ENCODE data around the gene PET117. TPM values are rescaled to one million over a fixed set of nuclear protein-coding genes. Genes with fewer than 3 reads are reported as not detected.

Gene PET117
- polyA plus RNA-seq, 1 of the 3 experiments (the other 2 are of a cell fraction) = 13.5 TPM

DNA sequence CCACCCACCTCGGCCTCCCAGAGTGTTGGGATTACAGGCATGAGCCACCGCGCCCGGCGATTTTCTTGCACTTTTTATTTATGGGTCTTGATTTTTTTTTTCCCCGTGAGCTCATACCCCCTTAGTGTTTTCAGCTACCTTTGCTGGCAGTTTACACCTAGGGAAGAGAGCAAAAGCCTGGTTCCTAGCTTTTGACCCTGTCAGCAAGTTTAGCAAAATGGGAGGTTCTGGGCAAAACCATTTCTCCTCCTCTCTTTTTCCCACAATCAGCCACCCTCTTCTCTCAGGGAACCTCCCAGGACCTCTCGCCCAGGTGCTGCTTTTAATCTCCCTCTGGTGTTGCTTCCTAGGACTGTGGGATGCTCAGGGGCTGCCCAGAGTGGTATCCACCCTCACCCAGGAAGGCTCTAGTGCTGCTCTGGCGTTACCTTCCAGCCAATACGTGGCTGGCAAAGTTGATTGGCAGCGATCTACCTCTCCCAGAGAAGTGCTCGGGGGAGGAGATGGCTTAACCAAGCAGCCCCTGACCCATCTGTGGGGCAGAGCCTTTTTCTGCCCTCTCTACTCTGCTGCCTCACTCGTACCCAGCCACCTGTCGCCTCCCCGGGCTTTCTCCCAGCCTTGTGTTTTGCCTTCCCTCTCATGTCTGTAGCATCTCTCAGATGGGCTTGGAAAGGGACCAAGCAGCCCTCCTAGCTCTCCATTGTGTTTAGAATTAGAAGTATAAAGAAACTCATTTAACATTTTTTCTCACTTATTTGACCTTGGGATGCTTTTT is 37.4 kb downstream of the PET117 start:
- POLR2A ChIA-PET = no interaction called here
- CTCF ChIA-PET = no interaction called here

DNA sequence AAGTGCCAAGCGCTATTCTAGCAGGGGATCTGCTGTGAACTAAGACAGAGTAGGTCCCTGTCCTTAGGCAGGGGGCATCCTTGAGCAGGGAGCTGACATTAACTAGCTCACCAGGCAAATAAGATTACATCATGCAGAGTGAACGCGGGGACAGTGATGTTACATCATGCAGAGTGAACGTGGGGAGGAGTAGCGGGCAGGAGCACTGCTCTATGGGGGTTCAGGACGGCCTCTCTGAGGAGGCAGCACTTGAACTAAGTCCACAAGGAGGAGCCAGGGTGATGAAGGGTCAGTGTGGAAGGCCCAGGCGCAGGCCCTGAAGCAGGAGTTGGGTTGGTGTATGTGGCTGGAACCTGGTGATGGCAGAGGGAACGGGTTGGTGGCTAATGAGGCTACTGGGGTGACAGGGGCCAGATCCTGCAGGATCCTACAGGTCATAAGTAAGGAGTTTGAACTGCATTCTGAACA is 38.7 kb downstream of the PET117 start:
- no peak overlapping the region for H3K4me3 ChIP-seq (ENCODE audit: low read depth in 2 of 2, low read length in 1 of 2)
- no peaks in the 10 kb centered on the region for H3K9me3 ChIP-seq
- no peaks in the 10 kb centered on the region for H3K9me2 ChIP-seq
- no peak overlapping the region for H2AFZ ChIP-seq (ENCODE audit: low read depth)
- H3K4me1 ChIP-seq (ENCODE audit: control insufficient read depth in 1 of 2, insufficient read depth in 2 of 2, low read depth in 1 of 2, low read length in 1 of 2) = no peaks in the 10 kb centered on the region
- no peak for DNase-seq
- no peak overlapping the region for H3K9ac ChIP-seq
- TF ChIP-seq ELF1 (IDR thresholded peaks at IDR 0.05) = no peak
- no peak for TF ChIP-seq EZH2phosphoT487 (IDR thresholded peaks at IDR 0.05; ENCODE audit: borderline replicate concordance, low read depth)
- TF ChIP-seq YY1 (IDR thresholded peaks at IDR 0.05; ENCODE audit: low read depth) = no peak
- no peak for TF ChIP-seq RCOR1 (IDR thresholded peaks at IDR 0.05; ENCODE audit: low read length)
- TF ChIP-seq, protein P1, sequence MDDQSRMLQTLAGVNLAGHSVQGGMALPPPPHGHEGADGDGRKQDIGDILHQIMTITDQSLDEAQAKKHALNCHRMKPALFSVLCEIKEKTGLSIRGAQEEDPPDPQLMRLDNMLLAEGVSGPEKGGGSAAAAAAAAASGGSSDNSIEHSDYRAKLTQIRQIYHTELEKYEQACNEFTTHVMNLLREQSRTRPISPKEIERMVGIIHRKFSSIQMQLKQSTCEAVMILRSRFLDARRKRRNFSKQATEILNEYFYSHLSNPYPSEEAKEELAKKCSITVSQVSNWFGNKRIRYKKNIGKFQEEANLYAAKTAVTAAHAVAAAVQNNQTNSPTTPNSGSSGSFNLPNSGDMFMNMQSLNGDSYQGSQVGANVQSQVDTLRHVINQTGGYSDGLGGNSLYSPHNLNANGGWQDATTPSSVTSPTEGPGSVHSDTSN (IDR thresholded peaks at IDR 0.05) = no peak
- TF ChIP-seq NFIC (IDR thresholded peaks at IDR 0.05; ENCODE audit: borderline replicate concordance) = no peak
- TF ChIP-seq GABPA (IDR thresholded peaks at IDR 0.05; ENCODE audit: low read depth) = no peak
- TF ChIP-seq TEAD4 (IDR thresholded peaks at IDR 0.05; ENCODE audit: borderline replicate concordance, insufficient read depth) = no peak
- no peak for TF ChIP-seq RXRA (IDR thresholded peaks at IDR 0.05; ENCODE audit: borderline replicate concordance, low read depth)
- TF ChIP-seq, protein P2, sequence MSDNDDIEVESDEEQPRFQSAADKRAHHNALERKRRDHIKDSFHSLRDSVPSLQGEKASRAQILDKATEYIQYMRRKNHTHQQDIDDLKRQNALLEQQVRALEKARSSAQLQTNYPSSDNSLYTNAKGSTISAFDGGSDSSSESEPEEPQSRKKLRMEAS (IDR thresholded peaks at IDR 0.05; ENCODE audit: low read depth) = no peak
- TF ChIP-seq, protein P3, sequence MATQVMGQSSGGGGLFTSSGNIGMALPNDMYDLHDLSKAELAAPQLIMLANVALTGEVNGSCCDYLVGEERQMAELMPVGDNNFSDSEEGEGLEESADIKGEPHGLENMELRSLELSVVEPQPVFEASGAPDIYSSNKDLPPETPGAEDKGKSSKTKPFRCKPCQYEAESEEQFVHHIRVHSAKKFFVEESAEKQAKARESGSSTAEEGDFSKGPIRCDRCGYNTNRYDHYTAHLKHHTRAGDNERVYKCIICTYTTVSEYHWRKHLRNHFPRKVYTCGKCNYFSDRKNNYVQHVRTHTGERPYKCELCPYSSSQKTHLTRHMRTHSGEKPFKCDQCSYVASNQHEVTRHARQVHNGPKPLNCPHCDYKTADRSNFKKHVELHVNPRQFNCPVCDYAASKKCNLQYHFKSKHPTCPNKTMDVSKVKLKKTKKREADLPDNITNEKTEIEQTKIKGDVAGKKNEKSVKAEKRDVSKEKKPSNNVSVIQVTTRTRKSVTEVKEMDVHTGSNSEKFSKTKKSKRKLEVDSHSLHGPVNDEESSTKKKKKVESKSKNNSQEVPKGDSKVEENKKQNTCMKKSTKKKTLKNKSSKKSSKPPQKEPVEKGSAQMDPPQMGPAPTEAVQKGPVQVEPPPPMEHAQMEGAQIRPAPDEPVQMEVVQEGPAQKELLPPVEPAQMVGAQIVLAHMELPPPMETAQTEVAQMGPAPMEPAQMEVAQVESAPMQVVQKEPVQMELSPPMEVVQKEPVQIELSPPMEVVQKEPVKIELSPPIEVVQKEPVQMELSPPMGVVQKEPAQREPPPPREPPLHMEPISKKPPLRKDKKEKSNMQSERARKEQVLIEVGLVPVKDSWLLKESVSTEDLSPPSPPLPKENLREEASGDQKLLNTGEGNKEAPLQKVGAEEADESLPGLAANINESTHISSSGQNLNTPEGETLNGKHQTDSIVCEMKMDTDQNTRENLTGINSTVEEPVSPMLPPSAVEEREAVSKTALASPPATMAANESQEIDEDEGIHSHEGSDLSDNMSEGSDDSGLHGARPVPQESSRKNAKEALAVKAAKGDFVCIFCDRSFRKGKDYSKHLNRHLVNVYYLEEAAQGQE (IDR thresholded peaks at IDR 0.05; ENCODE audit: low read depth, low read length) = no peak
- no peak for TF ChIP-seq FOSL2 (IDR thresholded peaks at IDR 0.05; ENCODE audit: borderline replicate concordance, low read depth)
- no peak for TF ChIP-seq NRF1 (IDR thresholded peaks at IDR 0.05; ENCODE audit: low read depth, low read length)
- TF ChIP-seq RFX5 (IDR thresholded peaks at IDR 0.05; ENCODE audit: low read length) = no peak
- no peak for TF ChIP-seq POLR2AphosphoS5 (IDR thresholded peaks at IDR 0.05; ENCODE audit: low read depth, low read length)
- no peak for TF ChIP-seq MEF2A (IDR thresholded peaks at IDR 0.05; ENCODE audit: borderline replicate concordance, low read depth)
- no peak for TF ChIP-seq JUND (IDR thresholded peaks at IDR 0.05)
- no peak for TF ChIP-seq FOXJ3 (CRISPR knock-in tag; IDR thresholded peaks at IDR 0.05)
- TF ChIP-seq, protein P4, sequence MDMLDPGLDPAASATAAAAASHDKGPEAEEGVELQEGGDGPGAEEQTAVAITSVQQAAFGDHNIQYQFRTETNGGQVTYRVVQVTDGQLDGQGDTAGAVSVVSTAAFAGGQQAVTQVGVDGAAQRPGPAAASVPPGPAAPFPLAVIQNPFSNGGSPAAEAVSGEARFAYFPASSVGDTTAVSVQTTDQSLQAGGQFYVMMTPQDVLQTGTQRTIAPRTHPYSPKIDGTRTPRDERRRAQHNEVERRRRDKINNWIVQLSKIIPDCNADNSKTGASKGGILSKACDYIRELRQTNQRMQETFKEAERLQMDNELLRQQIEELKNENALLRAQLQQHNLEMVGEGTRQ (IDR thresholded peaks at IDR 0.05; ENCODE audit: borderline replicate concordance, low read depth, low read length) = no peak
- no peak overlapping the region for H3K27ac ChIP-seq (ENCODE audit: low read depth in 2 of 2, low read length in 1 of 2)
- H4K20me1 ChIP-seq (ENCODE audit: insufficient read depth) = no peaks in the 10 kb centered on the region
- peaks cover 2 to 25% of the 10 kb centered on the region in 2 experiments for H3K36me3 ChIP-seq (replicated peaks in 1 of 2; ENCODE audit: control insufficient read depth in 1 of 2, insufficient read depth in 2 of 2, low read length in 1 of 2)
- no peaks in the 10 kb centered on the region for H3K27me3 ChIP-seq (ENCODE audit: insufficient read depth)
- CTCF ChIA-PET = no interaction called here
- no peak overlapping the region for H3K4me2 ChIP-seq
- H3F3A ChIP-seq (replicated peaks; ENCODE audit: insufficient read depth) = no peaks in the 10 kb centered on the region
- WGBS (ENCODE audit: low lambda C conversion rate) = 91% methylated on average over 8 of the region's 8 CpGs
- no peaks in the 10 kb centered on the region for H3K79me2 ChIP-seq (ENCODE audit: insufficient read depth)
- POLR2A ChIA-PET = no interaction called here

More for the DNA sequence above, 37.4 kb downstream of the PET117 start:
- H4K20me1 ChIP-seq (ENCODE audit: insufficient read depth) = no peaks in the 10 kb centered on the region
- TF ChIP-seq FOSL2 (IDR thresholded peaks at IDR 0.05; ENCODE audit: borderline replicate concordance, low read depth) (no peak), RCOR1 (IDR thresholded peaks at IDR 0.05; ENCODE audit: low read length) (no peak), CHD2 (IDR thresholded peaks at IDR 0.05; ENCODE audit: low read length, partially characterized antibody) (no peak), FOXJ3 (CRISPR knock-in tag; IDR thresholded peaks at IDR 0.05) (no peak), JUND (IDR thresholded peaks at IDR 0.05) (no peak), MXI1 (IDR thresholded peaks at IDR 0.05; ENCODE audit: low read depth, low read length) (no peak), GABPA (IDR thresholded peaks at IDR 0.05; ENCODE audit: low read depth) (no peak)
- TF ChIP-seq, protein P2 (IDR thresholded peaks at IDR 0.05; ENCODE audit: low read depth) = no peak
- H3K9me3 ChIP-seq = no peaks in the 10 kb centered on the region
- no peak overlapping the region for H3K4me3 ChIP-seq (ENCODE audit: low read depth in 2 of 2, low read length in 1 of 2)
- no peaks in the 10 kb centered on the region for H3K4me1 ChIP-seq (ENCODE audit: control insufficient read depth in 1 of 2, insufficient read depth in 2 of 2, low read depth in 1 of 2, low read length in 1 of 2)
- WGBS (ENCODE audit: low lambda C conversion rate) = 95% methylated on average over 13 of the region's 14 CpGs
- H3F3A ChIP-seq (replicated peaks; ENCODE audit: insufficient read depth) = no peaks in the 10 kb centered on the region
- no peaks in the 10 kb centered on the region for H3K9me2 ChIP-seq
- DNase-seq = no peak
- no peak overlapping the region for H3K27ac ChIP-seq (ENCODE audit: low read depth in 2 of 2, low read length in 1 of 2)
- no peak overlapping the region for H2AFZ ChIP-seq (ENCODE audit: low read depth)
- no peak overlapping the region for H3K4me2 ChIP-seq
- H3K36me3 ChIP-seq (replicated peaks in 1 of 2; ENCODE audit: control insufficient read depth in 1 of 2, insufficient read depth in 2 of 2, low read length in 1 of 2) = peaks cover 2 to 18% of the 10 kb centered on the region in 2 experiments
- H3K27me3 ChIP-seq (ENCODE audit: insufficient read depth) = no peaks in the 10 kb centered on the region
- H3K79me2 ChIP-seq (ENCODE audit: insufficient read depth) = no peaks in the 10 kb centered on the region
- H3K9ac ChIP-seq = no peak overlapping the region
